LHCN-M2 (cell line): ENCODE measurements around the gene MGAT1. TPM values are rescaled to one million over a fixed set of nuclear protein-coding genes. Genes with fewer than 3 reads are reported as not detected.
A peak's percentile ranks its signal among the peaks of the same experiment; 100 is the strongest.
"Not testable (repeated sequence)": the region's sequence is repeated elsewhere in the genome, so short reads cannot be mapped to it uniquely, and the experiment has no call there.

ENCODE experiments used
- DNase-seq: peaks from one replicate; pipeline ENCODE4 v3.0.0-alpha.2; 2012; ENCODE audit warnings: low read depth
- total RNA-seq: library from RNA; depleted of rRNA; stranded (reverse); fragments of >200 nt; gene quantifications from 2 replicates; pipeline ENCODE4 v1.2.3, GENCODE V29; 2014

Gene MGAT1
- total RNA-seq, 1 experiment from 2014 or later, result 179 TPM

GRCh38 chr5:180807046-180807445 lies 4.4 kb upstream of the MGAT1 start:
- DNase-seq, result no peak

DNA sequence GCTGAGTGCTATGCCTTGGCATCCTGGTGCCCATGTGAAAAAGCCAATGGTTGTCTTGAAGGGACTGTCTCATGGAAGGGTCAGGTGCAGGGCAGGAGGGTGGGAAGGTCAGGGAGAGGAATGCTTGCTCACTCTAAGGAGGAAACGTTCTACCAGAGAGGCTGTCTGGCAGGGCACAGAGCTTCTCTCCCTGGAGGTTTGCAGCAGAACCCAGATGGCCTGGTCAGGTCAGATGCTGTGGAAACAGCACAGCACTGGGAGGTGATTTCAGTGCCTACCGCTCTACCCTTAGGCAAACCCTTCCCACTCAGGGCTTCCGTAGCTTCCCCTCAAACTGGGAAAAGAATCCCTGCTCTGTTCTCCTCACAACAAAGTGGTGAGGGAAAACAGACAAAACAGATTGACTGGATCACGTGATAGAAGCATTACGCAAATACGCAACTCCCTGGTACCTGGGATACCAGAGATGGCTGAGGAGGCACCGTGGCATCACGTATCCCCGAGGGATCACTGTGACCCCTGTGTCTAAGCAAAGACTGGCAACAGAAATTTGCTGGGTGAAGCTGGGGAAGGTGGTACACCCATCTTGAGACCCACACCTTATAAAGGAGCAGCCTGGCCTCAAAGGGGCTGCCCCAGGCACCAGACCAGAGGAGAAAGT lies 3.9 kb upstream of the MGAT1 start:
- no peak for DNase-seq

- no peak for DNase-seq
Measured at GRCh38 chr5:180804129-180804618, 1.6 kb upstream of the MGAT1 start.

DNA sequence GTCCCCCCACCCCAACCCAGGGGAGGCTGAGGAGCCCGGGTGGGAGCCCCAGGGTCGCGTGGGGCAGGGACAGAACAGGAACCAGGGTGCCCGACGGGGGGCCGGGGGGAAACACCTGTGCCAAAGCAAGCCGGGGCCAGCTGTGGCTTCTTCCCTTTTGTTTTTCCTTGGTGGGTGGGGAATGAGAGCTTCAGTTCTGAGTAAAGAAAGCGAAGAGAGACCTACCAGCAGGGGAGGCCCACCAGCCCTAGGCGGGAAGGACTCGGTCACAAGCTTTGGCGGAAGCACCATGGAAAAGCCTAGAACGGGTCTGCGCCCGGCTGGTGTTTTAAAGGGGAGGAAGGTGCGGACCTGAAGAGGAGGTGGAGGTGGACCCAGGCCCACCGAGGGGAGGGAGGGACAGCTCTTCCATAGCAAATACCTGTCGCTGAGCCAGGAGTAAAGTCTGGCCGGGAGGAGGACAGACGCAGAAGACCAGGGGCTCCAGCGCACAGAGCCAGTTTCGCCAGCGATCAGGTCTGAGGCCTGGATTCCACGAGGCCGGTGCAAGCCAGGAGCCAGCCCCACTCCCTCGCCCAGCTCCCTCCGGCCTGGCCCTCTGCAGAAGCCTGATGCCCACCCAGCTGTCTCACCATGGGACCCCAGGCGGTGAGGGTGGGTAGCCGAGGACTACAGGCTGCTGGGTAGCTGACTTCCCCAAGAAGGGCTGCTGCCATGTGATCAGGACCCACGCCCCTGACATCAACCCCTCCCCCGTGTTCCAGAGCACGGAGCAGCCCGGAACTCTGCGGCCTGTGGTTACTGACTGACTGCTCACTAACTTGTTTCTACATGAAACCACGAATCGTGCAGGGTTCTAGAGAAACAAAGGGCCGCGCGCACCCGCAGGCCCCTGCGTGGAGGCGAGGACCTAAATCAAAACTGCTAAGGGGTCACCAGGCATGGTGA lies 849 bp upstream of the MGAT1 start:
- DNase-seq, result peak; percentile 60

DNA sequence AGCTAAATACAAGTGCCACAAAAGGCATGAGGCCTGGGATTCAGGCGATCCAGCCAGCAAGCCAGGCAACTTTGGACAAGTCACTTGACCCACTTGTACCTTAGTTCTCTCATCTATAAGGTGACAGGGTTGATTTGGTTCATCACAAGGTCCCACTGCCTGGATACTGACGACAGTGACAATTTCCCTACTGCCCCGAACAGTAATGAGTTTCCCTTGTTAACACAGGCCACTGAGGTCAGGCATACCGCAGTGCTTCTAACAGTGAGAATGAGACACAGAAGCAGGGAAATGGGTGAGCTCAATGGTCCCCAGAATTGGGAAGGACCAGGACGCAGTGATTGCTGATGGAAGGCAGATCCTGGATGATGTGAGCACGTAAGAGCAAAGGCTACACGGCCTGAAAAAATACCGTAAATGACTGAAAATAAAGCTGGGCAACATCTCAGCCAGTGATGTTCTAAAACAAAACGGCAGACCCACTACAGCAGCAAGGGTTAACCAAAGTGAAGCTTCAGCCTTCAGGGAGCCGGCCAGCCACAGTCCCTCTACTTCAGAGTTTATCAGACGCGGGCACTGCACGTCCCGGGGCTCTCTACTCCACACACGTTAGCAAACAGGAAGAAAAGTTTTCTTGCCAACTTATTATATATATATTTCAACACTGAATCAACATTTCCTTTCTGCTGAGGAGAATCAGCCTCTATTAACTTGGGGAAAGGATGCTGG lies 846 bp downstream of the MGAT1 start:
- DNase-seq, result no peak

DNA sequence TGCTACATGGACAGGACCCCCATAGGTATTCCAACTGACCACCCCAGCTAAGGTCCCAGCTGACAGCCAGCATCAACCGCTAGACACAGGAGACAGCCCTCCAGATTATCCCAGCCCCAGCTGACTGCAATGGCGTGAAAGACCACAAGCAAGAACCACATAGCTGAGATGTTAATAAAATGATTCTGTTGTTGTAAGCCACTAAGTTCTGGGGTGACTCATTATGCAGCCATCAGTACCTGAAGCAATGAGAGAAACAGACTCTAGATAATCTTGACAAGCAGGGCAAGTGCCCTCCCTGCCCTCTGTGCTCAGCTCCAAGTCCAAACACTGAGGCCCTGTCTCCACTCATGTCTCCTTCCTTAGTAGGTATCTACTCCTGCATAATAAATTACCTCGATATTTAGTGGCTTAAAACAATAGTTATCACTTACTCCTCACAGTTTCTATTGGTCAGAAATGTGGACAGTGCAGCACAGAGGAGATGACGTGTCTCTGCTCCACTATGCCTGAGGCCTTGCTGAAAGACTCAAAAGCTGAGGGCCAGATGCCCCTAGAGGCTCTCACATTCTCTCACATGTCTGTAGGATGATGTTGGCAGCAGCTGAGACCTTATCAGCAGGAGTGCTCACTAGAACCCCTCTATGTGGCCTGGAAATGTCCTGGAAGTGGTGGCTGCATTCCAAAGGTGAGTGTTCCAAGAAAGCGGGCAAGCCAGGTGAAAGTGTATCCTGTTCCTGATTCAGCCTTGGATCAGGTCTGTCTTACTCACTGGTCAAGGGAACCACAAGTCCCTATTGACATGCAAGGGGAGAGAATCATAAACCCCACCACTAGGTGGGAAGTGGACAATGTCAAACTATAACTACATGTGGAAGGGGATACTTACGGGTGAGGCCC lies 2.5 kb downstream of the MGAT1 start:
- peak; percentile 86 for DNase-seq

GRCh38 chr5:180799194-180799593 lies 3.4 kb downstream of the MGAT1 start:
- DNase-seq, result no peak

- no peak for DNase-seq
Measured at GRCh38 chr5:180798193-180798592, 4.4 kb downstream of the MGAT1 start.

- no peak for DNase-seq
Measured at GRCh38 chr5:180797256-180798192, 5.1 kb downstream of the MGAT1 start.

- no peak for DNase-seq
Measured at GRCh38 chr5:180795771-180796313, 6.8 kb downstream of the MGAT1 start.

GRCh38 chr5:180792965-180793287 lies 9.7 kb downstream of the MGAT1 start:
- no peak for DNase-seq

DNA sequence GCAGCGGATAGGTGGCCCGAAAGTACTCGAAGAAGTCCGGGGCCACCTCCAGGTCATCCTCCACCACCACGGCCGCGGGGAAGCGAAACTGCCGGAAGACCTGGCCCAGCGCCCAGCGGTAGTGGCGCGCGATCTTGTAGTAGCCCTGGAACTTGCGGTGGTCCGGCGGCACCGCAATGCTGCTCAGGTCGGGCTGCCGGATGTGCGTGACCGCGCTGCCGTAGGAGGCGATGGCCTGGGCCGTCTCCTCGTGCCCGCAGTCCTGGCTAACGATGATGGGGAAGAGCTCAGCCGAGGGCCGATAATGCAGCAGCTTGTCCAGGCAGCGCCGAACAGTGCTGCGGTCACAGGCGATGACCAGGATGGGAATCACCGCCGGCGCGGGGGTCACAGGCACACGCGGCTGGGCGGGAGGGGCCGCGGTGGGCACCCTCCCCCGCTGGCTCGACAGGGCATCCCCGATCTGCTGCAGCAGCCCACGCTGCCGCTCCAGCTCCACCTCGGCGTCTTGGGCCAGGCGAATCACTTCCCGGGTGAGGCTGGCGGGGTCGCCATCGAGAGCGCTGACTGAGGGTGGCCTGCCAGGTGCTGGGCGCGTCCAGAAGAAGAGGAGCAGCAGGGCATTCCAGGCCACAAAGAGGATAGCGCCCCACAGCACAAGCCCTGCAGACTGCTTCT lies 10.2 kb downstream of the MGAT1 start:
- no peak for DNase-seq

GRCh38 chr5:180791611-180792213 lies 10.9 kb downstream of the MGAT1 start:
- DNase-seq, result no peak

DNA sequence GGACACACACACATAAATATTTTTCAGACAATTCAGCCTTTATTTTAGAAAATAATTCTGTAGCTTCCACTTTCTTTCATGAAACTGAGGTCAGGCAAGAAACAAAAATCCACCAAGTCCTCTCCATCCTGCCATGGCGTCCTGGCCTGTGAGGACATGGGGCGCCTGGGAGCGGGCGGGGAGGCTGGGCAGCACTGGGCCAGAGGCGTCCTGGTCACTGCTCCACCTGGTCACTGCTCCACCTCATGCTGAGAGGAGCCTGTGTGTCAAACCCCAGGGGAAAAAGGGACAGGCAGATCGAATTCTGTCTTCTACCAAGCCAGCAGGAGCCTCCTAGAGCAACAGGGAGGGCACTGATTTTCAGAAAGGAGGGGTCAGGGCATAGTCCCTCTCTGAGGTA lies 12.1 kb downstream of the MGAT1 start:
- DNase-seq, result no peak

- no peak for DNase-seq
Measured at GRCh38 chr5:180790020-180790419, 12.6 kb downstream of the MGAT1 start.

DNA sequence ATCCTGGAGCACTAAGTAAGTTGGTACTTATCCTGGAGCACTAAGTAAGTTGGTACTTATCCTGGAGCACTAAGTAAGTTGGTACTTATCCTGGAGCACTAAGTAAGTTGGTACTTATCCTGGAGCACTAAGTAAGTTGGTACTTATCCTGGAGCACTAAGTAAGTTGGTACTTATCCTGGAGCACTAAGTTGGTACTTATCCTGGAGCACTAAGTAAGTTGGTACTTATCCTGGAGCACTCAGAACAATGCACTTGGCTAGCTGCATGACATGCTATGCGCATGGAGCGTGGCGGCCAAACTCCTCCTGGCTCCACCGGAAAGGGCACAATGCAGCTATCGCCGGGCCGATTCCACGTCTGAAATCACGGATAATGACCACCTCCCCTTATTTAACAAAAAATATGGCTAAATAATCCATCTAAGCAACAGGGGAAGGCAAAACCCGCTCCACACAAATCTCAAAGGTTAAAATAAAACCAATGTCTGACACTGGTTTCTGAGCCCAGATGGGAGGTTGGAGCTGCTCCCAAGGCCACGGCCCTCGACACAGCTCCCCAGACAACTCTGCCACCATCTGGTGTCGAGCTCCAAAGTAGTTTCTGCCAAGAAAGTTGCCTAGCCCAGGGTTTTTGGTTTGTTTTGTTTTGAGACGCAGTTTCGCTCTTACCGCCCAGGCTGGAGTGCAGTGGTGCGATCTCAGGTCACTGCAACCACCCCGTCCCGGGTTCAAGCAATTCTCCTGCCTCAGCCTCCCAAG lies 13.8 kb downstream of the MGAT1 start:
- not testable (repeated sequence) for DNase-seq

- no peak for DNase-seq
Measured at GRCh38 chr5:180787711-180788431, 14.7 kb downstream of the MGAT1 start.
